ENCODE measurements around the gene MTARC1.

MTARC1 gene

DNA sequence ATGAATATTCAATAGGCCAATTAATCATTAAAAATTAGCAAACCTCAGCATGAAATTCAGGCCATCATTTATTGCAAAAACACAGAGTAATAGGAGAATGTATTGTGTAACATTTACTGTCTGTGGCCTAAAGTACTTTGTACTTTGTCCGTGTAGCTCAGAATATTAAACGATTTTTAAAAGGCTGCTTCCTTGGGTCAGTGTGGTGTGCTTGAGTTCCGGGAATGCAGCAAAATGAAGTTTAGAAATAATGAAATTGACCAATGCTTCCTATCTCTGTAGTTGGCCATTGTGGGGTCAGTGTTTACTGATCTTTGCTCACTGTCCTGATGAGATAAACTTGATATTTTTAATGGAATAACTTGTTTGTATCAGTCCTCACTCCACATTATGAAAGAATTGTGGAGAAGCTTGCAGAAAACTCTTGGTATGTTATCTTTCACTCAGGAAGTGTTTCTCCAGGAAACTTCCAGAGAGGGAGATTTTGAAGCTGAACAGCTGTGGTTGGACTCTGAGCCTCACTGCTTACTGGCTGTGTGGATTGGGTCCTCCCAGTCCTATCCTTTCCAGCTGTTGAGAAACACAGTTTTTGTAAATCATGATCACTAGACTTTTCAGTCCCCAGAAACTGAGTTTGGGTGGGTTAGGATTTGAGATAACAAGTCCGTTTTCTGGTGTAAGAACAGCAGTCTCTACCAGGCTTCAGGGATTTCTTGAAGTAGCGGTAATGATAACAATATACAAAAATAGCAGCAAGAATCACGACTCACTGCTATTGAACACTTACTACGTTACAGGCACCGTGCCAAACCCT is 19.2 kb upstream of the MTARC1 start:
- intact Hi-C loops (cut with DNase I): no loop called here
- DNase-seq: no peak

DNA sequence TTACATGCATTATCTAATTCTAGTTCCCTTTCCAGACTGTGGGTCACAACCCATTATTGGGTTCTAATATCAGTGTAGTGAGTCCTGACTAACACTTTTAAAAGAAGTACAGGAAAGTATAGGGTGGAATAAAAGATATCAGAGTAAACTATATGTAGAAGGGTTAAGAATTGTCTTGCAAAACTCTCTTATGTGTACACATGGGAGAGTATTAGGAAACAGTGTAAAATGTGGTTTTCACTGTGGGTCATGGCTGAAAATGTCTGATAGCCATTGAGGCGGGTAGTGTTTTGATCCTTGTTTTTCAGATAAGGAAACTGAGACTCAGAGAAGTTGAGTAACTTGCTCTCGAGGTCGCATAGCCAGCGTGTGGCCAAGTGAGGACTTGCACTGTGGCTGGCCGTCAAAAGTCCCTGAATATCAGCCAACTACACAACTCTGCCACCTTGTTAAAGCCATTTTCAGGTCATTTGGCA is 18.5 kb upstream of the MTARC1 start:
- DNase-seq: no peak
- intact Hi-C loops (cut with DNase I): no loop called here

DNA sequence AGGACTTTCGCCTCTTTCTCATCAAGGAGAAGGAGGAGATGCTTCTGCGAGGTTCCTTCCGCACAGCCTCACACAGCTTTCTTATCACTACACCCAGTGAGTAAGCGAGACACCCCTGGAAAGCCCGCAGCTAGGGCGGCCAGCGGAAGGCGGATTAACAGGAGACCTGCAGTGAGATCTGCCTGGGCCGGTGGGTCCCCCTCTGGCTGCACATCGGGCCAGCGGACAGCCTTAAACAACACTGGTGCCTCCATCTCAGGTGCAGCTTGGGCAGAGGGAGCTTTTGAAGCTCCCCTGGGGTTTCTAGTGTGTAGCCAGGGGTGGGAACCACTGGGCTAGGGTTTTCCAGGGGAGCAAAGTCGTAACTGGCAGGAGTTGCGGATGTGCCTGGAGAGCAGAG is 17.5 kb upstream of the MTARC1 start:
- no peak for DNase-seq
- intact Hi-C loops (cut with DNase I): no loop called here

DNA sequence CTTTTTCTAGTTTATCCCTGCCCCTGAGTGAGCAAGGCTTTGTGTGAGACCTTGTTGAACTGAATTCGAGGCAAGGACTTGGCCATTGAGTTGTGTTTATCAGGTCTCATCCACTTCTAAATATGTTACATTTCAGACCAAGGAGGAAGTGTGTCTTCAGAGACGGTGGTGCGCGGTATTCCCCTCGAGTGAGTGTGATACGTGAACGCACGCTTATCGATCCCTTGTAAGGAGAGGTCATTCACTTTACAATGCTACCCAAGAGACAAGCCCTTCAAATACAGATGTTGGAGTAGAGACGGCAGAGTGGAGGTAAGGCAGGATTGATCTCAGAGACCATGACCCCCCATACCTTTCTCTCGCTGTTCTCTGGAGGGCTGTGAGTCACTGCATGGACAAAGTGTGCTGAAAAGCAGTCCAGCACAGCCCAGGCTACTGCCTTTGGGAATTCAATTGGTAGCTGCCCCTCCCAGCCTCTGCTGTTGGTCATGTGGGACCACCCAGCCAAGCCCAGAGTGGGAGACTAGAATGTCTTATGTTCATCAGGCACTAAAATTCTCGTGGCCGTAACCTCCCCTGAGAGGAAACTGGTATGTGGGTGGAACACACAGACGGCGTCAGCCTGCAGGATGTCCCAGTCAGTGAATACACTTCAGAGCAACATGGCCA is 16.3 kb upstream of the MTARC1 start:
- intact Hi-C loops (cut with DNase I): no loop called here
- no peak for DNase-seq

DNA sequence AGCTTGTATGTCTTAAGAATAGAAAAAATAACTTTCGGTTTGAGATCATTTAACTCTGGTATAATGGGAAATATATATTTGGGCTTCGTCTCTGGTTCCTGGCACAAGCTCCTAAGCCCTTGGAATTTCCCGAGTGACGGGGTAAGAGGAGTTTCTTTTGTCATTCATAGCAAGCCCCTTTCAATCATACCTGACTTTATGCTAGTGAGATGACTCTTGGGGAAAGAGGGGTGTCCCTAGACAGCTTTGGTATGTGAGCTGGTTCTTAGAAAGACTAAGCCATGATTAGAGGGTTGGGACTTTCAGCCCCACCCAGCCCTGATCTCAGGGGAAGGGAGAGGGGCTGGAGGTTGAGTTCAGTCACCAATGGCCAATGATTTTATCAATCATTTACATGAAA is 13.9 kb upstream of the MTARC1 start:
- intact Hi-C loops (cut with DNase I): no loop called here
- no peak for DNase-seq

DNA sequence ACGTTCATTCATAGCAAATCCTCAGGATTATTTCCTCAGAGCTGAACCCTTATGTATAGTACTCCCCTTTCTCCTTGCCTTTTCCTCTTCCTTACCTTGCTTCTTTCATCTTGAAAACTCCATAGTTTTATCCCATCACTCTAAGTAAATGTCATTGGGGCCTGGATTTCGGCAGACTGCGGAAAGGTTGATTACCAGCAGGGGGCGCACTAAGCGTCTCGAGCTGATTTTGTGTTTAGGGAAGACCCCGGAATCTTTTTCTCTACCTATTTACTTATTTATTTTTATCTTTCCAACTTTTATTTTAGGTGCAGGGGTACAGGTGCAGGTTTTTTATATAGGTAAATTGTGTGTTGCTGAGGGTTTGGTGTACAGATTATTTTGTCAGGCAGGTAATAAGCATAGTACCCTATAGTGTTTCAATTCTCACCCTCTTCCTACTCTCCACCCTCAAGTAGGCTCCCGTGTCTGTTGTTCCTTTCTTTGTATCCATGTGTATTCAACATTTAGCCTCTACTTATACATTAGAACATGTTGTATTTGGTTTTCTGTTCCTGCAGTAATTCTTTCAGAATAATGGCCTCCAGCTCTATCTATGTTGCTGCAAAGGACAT is 11.4 kb upstream of the MTARC1 start:
- intact Hi-C loops (cut with DNase I): no loop called here
- peak in 41 of 42 donors; percentile 26 to 86 (median 63) for DNase-seq

DNA sequence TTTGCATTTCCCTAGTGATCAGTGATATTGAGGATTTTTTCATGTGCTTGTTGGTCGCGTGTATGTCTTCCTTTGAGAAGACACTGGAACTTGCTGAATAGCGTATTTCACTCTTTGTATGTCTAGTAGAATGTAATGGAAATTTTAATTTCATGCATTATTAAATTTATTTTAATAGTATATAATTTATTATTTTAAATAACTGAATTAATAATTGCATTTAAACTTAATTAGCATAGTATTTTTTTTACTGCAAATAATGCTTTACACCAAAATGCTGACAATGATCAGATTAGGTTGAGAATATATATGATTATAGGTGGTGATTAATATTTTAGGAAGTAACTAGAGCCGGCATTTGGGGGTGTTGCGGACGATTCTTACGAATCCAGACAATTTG is 10.5 kb upstream of the MTARC1 start:
- no peak for DNase-seq
- intact Hi-C loops (cut with DNase I): no loop called here

DNA sequence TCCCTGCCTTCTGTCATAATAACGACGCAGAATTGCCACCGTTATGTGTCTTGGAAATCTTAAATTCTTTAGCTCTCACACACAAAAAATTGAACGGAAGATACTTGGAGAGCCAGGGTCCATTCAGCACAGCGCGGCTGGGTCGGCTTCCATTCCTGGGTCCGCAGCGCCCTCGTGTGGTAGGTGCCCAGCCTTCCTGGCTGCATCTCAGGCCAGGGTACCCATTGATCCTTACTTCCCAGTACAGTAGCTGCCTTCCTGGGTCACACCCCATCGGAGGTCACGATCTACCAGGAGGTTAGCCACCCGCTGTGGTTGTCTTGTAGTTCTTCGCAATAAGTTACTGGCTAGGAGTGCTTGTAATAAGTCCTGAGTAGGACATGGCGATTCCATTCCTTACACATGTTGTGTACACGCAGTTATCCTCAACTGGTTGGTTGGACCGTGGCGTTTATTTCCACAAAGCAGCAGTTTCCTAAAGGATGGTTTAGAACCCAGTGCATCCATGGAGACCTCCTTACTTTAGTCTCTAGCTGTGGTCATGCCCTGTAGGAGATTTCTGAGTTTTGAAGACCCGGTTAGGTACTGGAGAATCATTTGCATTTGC is 9.9 kb upstream of the MTARC1 start:
- intact Hi-C loops (cut with DNase I): no loop called here
- DNase-seq: peak; percentile 74 to 95 (median 88)

DNA sequence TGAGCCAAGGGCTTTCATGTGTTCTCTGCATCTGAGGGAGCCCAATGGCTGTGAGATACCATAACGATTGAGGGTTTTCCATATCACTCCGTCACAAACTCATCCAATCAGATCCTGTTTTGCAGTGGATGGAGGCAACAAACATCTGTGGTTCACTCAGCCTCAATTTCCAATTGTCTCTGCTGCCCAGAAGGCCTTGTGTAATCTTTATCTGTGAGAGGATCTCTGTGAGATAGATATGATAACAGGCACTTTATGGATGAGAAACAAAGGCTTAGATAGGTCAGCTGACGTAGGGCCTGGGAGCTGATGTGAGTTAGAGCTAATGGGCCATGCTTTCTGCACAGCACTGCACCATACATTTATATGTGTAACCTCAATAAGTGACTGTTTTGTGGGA is 3.3 kb upstream of the MTARC1 start:
- intact Hi-C loops (cut with DNase I): no loop called here
- DNase-seq: peak in 2 of 42 donors; percentile 1 to 18

DNA sequence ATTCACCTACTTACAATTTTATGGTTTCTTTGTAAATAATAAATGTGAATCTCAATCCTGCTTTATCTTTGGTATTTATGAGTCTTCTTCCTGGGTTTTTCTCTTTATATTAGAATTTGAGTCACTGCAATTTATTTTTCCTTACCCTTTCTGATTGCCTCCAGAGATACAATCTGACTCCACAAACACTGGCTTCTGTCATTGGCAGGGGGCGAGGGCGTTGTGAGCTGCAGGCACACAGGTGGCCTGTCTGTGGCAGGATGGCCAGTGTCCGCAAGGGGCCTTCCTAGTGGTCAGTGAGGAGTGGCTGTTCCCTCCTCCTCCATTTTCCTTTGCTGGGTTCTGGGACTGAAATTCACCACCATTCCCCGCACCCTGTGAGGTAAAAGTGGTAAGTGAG is 2.0 kb upstream of the MTARC1 start:
- intact Hi-C loops (cut with DNase I): no loop called here

DNA sequence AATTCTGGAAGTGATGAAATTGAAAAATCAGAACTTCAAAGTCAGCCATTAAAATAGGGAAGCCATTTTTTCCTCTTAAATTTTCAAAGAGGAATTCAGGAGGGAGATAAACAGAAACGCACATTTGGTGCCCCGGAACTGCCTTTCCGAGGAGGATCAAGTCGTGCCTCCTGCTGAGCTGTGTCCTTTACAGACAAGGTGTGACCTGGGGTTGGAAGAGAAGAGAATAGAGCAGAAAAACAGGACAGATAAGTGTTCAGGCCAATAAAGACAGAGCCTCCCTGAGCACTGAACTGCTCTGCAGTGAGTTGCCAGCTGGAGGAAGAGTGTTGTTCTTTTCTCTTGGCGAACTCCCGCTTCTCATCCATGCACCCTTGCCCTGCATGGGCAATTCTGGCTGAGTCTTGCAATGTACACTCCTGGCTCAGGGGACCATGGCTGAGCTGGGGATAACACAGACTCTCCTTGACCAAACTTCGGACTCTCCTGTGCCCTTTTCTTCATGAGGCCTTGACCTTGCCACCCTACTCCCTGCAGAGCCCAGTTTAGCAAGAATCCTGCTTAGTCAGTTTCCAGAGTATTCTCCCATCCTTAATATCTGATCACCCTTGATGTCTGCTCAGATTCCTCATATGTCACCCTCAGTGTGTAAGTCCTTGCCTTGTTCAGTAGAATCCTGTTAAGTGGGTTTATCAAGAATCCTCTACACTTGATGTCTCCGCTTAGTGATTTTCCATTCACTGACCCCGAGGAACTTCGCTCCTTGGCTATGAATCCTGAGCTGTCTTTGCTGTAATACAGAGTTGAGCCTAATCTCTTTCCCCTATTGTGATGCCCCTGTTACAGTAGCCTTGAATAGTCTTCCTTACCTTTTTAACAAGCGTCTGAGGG is 1.3 kb upstream of the MTARC1 start:
- intact Hi-C loops (cut with DNase I): no loop called here
- peak in 1 of 42 donors; percentile 34 for DNase-seq

More for the DNA sequence above, 2.0 kb upstream of the MTARC1 start:
- peak in 1 of 42 donors; percentile 27 for DNase-seq

DNA sequence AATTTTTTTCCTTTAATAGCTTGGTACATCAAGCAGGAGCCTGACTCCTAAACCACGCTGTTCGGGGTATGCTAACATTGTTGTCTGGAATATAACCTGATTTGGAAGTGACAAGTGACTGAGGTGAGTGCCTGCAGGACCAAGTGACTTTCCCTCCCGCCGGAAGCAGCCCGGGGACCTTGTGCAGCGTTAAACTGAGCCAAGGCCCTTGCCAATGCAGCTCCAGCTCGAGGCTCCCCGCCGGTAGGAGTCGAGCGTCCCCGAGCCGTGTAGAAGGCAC is 716 bp upstream of the MTARC1 start:
- DNase-seq: peak in 10 of 42 donors; percentile 15 to 56 (median 34)
- intact Hi-C loops (cut with DNase I): no loop called here

DNA sequence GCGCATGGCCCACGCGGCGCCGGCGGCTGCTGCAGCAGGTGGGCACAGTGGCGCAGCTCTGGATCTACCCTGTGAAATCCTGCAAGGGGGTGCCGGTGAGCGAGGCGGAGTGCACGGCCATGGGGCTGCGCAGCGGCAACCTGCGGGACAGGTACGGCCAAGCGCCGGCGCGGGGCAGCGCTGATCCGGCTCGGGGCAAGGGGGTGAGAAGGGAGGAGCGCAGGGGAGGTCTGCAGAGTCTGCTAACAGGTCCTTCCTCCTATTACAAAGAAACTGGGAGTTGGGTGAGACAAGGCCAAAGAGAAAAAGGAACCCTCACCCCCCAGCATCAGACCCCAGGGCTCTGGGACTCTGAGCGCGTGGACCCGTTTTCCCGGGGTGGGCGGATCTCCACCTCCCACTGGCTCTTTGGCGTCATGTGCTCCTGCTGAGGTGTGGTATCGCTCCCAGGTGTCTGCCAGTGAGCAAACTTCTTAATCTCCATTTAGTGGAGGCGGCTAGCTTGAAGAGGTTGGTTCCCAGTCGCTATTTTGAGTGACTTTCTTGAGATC is 431 bp downstream of the MTARC1 start:
- intact Hi-C loops (cut with DNase I): no loop called here
- DNase-seq: peak; percentile 24 to 91 (median 70)

DNA sequence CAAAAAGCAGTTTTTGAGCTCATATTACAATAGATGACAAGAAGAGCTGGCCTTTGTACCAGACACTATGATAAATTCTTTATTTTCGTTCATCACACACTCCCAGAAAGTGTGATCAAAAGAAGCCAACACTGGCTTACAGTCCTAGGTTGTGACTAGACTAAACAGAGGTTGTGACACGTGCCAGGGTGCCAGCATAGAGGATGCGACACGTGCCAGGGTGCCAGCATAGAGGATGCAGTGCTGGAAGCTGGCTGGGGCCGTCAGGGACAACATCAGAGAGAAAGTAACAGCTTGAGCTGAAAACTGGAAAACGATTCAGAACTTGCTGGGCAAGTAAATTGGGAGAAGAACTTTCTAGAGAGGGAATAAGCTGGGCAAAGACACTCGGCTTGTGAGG is 2.2 kb downstream of the MTARC1 start:
- intact Hi-C loops (cut with DNase I): no loop called here

DNA sequence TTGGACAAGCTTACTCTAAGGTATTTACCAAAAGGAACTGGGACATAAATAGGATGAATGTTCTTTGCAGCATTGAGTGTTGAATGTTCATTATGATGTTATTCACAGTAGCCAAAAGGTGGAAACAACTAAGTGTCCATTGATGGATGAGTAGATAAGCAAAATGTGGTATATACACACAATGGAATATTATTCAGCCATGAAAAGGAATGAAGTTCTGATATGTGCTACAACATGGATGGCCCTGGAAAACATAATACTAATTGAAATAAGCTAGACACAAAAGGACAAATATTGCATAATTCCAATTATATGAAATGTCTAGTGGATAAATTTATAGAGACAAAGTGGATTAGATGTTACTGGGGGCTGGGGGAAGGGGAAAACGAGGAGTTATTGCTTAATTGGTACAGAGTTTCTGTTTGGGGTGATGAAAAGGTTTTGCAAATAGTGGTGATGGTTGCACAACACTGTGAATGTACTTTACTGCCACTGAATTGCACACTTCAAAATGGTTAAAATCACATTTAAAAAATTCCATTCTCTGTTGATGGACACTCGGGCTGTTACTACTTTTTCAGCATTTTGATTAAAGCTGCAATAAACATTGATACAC is 2.9 kb downstream of the MTARC1 start:
- intact Hi-C loops (cut with DNase I): no loop called here
- DNase-seq: no peak

More for the DNA sequence above, 2.2 kb downstream of the MTARC1 start:
- peak in 1 of 42 donors; percentile 31 for DNase-seq

DNA sequence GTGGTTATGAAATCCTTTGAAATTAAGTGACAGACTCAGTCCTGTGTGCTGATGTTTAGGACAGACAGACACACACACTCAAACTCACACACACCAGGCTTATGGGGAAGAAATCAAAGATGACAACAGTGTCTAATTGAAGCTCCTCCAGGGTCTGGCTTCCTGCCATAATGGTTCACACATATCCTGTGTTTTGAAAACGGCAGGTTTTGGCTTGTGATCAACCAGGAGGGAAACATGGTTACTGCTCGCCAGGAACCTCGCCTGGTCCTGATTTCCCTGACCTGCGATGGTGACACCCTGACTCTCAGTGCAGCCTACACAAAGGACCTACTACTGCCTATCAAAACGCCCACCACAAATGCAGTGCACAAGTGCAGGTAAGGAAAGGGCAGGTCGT is 4.6 kb downstream of the MTARC1 start:
- intact Hi-C loops (cut with DNase I): no loop called here
- peak in 1 of 42 donors; percentile 31 for DNase-seq

DNA sequence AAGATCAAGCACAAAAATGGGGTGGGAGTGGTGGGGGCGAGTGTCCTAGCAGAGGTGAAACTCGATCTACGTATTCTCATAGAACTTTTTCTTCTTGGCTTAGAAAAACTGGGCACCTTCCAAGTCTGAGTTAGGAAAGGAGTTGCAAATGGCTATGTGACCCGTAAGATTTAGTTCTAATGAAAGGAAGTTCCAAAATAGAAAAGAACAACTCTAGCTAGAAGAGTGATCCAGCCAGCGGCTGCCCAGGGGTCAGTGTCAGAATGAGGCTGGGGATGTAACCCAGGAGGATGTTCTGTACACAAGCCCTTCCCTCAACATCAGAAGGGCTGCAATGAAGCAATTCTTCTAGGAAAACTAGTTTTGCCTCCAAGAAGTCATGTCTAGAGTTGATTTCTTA is 5.2 kb downstream of the MTARC1 start:
- intact Hi-C loops (cut with DNase I): no loop called here
- peak in 1 of 42 donors; percentile 34 for DNase-seq

DNA sequence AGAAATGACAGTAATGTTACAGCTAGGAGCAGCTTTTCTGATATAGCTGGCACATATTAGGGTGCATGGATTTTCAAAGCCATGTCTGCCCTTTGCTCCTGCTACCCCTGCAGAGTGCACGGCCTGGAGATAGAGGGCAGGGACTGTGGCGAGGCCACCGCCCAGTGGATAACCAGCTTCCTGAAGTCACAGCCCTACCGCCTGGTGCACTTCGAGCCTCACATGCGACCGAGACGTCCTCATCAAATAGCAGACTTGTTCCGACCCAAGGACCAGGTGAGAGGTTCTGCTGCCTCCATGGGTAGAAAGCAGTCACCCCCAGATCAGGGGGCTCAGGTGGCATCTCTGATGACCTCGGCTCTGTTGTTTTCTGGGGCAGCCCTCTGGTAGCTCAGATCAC is 9.8 kb downstream of the MTARC1 start:
- intact Hi-C loops (cut with DNase I): no loop called here
- peak in 1 of 42 donors; percentile 23 for DNase-seq
